HG02870 (cell line): Measurements from ENCODE around the gene DSE.

ENCODE experiments used
- ATAC-seq: cut with Tn5 transposase; IDR thresholded peaks from one replicate; pipeline ENCODE4 v1.9.1; 2021; ENCODE audit warnings: mild to moderate bottlenecking, moderate library complexity; ENCODE audit not compliant: unreplicated experiment

The DSE gene

DNA sequence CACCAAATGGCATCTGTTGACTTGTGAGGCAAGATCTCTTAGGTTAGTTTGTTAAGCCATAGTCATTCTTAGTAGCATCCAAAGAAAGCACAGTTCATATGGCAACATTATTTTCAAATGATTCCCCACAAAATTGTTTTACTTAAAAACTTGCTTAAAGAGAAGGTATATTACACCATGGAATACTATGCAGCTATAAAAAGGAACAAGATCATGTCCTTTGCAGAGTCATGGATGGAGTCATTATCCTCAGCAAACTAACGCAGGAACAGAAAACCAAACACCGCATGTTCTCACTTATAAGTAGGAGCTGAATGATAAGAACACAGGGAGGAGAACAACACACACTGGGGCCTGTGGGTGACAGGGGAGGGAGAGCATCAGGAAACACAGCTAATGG, 10.9 kb upstream of the DSE start:
- ATAC-seq, result no peak

DNA sequence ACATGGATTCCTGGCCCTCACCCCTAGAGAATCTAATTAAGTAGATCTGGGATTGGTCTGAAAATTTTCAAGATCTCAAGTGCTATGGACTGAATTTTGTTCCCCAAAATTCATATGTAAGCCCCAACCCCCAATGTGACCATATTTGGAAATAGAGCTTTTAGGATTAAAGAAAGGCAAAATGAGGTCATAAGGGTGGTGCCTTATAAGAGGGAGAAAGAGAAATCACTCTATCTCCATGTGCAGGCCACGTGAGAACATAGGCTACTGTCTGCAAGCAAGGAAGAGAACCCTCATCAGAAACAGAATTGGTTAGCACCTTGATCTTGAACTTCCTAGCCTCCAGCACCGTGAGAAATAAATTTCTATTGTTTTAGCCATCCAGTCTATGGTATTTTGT, 8.5 kb upstream of the DSE start:
- no peak for ATAC-seq

DNA sequence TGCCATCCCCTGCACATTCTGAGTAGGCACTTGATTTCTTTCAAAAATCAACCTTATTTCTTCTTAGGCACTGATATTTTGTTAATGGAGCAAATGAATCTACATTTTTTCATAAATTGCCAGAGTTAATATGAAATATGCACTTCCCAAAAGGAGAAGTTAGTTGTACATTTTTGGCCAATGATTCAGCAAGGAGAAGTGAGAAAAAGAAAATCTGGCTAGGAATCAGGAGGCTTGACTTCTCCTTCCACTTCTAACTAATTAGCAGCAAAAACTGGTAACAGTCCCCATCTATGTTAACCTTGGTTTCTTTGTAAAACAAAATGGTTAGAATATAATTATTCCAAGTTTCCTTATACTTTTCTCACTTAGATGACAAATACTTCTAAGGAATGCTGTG, 7.0 kb upstream of the DSE start:
- no peak for ATAC-seq

DNA sequence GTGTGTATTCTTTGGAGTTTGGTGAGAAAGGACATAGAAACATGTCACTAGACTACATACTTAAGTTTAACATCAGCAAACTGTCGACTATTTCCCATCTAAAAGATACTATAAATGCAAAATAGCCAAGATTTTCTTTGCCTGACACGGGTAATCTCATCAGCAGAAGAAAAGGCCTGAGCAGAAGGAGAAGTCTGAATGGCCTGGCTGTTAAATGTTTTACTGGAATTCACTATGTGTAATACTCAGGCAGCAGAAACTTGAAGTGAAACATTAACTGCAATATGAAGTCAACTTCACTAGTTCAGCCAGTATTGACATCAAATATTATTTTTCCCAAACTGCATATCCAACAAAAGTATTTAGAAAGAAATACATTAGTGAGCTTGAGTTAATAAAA, 6.4 kb upstream of the DSE start:
- no peak for ATAC-seq

DNA sequence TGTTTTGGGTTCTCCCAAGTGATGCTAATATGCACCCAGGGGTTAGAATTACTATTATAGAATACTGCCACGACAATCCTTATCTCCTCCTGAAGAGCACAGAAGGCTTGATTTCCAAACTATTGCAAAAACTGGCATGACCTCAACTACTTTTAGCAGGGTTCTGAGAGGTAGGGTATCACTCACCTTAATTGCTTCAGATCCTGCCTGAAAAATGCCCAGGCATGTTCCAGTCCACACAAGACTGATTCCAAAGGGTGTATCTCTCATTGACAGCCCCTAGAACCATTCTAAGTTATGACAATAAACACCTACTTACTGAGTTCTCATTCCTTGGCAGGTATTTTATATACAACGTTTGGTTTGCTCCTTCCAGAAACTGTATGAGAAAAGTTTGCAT, 5.0 kb upstream of the DSE start:
- no peak for ATAC-seq

DNA sequence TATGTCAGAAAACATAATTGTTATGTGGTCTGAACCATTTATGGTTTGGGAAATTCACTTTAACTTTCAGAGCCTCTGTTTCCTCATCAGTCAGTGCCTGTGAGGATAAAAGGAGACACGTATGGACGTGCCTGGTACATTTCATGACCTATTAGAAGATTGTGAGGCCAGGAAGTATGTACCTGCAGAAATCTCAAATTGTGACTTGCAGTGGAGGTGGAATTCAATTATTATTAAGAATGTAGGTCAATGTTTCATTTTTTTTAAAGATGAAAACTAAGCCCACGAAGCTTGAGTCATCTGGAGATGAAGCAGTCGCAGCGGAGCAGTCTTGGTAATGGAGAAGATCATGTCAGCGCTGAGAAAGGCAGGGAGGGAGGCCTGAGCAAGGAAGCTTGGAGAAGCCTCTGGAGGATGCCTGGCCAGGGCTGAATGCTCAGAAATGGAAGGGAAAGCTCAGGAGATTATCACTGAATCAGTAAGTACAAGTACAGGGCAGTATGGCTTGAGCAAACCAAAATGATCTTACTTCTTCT, 3.9 kb upstream of the DSE start:
- ATAC-seq, result no peak

DNA sequence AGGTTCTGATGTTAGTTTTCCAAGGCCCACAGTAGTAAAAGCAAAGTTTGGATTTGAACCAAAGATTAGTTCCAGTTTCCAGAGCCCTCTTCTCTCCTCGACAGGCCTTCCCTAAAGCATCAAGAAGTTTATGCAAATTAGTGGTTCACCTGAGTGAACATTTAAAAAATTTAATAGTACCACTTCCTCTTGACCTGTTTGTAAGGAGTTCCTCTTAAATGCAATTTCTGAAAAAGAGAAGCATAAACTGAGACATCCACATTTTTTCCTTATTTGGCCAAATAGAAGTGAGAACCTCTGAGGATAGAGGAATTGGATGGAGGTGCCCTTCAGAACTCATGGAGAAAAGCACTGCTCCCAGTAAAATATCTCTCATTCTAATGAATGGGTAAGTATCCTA, 1.2 kb upstream of the DSE start:
- ATAC-seq, result peak; percentile 37

DNA sequence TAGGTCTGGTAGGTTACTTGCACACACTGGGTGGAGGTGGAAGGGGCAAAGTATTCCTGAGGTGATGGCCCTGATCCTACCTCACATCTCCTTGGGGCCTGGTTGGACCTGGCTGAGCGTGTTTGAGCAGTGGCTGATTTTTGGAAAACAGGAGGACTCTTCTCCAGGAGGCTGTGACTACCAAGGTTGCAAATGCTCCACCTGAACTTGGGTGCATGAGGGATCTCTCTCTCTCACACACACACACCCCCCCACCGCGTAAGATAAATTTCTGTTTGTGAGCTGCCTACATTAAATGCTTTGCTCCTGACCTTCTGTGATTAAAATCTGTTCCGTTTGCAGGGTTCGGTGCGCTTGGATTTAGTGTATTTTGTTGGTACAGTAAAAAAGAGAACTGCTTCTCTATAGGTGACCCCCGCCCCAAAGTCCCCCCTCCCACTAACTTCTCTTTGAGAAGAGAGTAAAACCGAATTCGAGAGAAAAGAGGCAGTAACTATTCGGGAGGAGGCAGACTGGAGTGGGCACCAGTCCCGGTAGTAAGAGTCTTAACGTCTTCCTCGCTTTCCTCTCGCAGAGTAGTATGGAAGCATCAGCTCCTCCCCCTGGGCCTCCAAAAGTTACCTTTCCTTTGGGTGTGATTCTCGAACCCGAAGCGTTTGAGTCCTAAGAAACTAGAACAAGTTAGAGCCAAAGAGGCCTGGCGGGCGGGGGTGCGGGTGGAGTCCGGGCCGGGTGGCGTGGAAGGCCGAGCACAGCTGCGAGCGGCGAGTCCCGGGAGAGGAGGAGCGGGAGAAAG, 585 bp upstream of the DSE start:
- peak; percentile 40 for ATAC-seq

DNA sequence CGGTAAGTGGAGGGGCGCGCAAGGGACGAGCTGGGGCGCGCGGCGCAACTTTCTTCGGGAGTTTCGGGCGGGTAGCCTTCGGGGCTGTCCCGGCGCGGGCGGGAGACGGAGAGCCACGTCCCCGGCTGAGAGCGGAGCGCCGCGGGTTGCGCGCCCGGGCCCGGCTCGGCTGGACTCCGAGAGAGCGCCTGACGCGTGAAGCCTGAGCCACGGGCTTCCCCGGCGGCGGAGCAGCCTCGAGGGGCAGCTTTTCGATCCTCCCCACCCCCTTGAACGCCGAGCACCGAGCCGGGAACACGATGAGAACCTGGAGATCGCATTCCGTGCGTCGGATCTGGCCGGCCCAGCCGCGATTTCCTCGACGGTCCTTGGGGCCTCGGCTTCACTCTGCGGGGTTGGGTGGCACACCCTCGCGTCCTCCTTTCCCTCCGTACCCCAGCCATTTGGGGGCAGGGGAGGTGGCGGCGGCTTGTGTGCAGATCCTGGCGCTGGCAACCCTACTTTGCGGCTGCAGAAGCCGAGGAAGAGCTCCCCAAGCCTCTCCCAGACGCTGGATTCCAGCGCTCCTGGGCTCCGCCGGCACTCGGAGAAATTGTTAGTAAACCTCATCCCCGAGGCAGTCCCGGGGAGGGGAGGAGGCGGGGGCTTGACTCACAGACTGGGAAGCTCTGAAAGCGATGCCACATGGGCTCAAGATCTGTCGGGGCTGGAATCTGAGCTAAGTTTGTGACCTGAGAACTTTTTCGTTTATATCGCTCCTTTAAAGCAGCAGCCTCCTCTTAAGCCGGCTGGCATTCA, 572 bp downstream of the DSE start:
- ATAC-seq, result peak; percentile 48

DNA sequence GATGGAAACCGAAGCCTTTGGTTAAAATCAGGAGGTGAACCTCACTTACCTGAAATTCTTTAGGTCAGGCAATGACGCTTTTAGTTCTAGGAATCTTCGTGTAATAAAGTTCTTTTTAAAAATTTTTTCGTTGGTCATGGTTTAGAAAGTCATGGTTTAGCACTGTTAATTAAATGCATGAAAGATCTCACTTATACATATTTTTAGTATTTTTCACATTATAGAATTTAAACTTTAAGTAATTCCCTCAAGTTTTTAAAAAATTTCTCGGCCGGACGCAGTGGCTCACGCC, 1.1 kb downstream of the DSE start:
- ATAC-seq, result no peak

DNA sequence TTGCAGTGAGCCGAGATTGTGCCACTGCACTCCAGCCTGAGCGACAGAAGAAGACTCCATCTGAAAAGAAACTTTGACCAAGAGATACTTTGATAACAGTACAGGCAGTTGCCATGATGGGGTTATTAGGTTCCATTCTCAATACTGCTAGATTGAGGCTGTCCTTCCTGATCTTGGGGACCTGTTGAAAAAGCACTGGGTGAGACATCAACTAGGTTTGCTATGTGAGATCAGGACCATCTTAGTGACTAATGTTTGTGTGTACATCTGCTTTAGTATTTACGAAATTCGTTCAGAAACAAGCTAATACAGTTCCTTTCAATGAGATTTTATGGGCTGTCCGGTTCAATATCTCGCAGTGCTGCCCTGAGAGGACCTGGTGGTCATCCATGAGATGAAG, 2.6 kb downstream of the DSE start:
- no peak for ATAC-seq

DNA sequence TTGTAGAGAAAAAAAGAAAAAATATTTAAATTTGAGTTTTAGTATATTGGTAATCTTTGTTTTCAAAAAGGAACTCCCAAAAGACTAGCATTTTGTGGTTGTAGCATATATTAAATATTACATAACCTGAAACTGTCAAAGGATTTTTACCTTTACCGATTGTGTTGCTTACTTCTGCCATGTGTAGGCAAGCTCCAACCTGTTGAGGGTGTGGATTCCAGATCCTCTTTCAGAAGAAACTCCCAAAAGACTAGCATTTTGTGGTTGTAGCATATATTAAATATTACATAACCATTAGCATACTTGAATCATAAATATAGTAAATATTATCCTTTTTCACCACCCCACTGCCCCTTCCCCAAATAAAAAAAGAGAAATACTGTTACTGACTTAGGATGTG, 3.2 kb downstream of the DSE start:
- ATAC-seq, result no peak

DNA sequence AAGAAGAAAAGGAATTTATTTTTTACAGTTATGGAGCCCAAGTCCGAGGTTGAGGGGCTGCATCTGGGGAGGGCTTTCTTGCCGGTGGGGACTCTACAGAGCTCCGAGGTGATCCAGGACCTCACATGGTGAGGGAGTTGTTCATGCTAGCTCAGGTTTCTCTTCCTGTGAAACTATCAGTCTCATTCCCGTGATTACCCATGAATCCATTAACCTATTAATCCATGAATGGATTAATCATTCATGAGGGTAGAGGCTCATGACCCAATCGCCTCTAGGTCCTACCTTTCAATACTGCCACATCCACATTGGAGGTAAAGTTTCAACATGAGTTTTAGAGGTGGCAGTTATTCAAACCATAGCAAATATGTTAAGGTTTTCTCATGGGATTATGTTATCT, 3.8 kb downstream of the DSE start:
- ATAC-seq, result no peak

DNA sequence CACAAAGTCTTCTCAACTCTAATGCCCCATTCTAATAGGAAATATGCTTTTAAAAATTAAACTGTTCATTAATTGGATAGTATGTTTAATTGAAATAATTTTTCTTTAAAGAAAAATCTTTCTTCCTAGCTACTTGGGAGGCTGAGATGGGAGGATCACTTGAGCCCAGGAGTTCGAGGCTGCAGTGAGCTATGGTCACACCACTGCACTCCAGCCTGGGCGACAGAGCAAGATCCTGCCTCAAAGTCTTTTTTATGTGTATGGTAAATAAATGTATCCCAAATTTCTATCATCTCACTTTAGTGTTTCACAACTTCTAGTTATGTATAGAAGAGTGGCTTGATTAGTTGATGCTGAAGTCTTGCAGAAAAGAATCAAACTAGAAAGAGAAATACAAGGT, 4.5 kb downstream of the DSE start:
- ATAC-seq, result no peak

DNA sequence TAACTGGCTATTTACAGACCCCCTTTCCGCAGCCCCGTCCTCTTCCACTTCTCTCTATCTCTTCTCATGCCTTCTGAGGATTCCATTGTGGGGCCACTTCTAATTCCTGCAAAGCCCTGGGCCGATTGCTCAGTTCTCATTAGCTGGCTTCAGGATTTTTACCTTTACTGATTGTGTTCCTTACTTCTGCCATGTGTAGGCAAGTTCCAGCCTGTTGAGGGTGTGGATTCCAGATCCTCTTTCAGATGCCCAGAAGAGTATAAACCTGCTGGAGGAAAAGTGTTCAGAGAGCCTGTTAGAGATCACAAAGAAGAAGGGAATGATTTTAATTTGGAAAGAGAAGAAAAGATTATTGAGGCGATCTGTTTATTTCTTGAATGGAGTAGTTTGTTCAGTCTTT, 5.4 kb downstream of the DSE start:
- ATAC-seq, result no peak

DNA sequence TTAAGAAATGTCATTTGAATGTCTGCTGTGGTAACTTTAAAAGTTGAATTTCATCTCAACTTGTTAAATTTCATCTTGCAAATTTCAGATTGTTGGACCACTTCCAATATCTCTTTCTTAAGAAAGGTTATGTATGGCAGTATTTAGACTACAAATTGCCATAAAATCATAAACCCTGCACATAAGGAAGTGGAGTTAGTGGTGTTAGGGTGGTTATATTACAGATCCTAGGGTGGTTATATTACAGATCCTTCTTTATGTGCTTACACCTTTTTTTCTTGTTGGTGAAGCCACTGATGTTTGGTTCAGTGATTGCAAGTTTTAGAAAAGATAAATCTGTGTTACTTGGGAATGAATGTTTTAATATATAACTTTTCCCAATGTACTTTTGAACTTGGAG, 9.0 kb downstream of the DSE start:
- ATAC-seq, result no peak

DNA sequence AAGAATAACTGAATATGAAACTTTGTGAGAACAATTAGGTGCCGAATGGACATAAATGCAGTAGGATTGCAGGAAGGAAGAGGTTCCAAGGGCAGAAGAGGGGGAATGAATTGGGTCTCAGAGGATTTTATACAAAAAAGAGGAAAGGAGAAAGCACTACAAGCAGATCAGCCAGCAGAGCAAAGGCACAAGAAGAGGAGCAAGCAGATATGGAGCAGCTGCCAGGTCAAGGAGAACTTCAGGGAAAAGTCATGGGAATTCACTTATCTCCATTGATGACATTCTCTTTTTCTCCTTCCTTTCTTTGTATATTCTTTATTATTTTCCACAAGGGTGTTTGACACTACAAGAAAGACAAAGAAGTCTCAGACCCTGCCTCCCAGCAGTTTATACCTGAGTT, 9.6 kb downstream of the DSE start:
- ATAC-seq, result no peak

DNA sequence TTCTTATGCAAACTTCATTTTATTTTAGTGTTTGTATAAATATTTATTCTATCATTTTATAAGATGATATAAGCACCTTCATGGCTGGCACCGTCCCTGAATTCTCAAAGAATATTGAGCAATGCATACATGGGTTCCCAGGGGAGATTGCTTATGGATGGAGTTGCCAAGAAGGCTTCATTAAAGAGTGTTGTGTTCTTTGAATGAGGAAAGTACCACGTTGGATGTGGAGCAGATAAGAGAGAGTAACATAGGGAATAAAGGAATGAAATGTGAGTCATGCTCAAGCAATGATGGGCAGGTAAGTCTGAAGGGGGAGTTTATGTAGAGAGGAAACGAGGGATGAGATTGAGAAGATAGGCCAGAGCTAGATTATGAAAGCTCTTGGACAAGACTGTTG, 10.3 kb downstream of the DSE start:
- ATAC-seq, result no peak

DNA sequence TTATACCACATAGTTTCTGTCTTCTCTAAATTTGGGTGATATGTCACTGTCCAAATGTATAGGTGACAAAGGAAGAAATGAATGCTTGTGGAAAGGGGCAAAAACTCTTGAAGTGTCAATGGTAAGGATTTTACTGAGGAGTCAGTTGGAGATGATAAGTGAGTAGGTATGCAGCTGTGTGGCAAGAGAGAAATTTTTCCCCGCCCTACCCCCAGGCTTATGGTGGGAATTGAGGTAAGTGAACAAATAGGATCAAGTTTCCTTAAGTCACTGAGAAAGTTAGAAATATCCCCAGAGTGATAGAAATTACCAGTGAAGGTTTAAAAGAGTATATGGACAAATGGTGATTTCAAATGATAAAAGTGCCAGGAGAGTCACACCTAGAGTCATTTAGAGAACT, 11.8 kb downstream of the DSE start:
- ATAC-seq, result no peak

DNA sequence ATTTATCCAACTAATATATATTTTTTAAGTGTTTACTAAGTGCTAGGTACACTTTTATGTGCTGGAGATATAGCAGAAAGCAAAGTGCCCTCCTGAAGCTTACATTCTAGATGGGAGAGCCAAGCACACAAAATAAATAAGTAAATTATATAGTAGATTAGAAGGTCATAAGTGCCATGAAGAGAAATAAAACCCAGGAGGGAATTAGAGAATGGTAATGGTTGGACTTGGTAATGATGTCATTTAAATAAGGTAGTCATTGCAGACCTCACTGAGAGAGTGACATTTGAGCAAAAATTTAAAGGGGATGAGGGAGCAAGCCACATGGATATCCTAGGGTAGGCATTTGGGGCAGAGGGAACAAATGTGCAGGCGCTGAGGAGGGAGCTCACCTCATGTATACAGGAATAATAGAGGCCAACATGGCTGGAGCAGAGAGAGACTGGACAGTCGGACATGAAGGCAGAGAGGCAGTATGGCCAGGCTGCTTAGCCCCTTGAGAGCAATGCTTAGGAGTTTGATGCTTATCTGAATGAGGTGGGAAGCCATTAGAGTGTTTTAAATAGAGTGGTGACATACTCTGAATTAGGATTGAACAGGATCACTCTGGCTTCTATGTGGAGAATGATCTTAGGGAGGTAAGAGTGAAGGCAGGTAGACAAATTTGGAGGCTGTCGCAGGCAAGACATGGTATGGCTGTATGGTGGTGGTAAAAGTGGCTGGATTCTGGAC, 14.1 kb downstream of the DSE start:
- no peak for ATAC-seq

DNA sequence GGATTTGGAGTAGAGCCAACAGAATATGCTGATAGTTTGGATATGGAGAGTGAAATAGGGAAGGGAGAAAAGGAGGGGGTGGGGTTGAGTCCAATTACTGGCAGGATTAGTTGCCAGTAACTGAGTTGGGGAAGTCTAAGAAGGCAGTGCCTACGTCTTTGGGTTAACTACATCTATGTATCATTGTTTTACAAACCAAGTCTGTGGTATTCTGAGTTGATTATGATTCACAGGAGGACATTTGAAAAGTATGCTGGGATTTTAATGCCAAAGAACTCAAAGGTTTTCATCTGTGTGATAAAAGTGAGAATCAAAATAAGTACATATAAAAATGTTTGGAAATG, 14.7 kb downstream of the DSE start:
- no peak for ATAC-seq

DNA sequence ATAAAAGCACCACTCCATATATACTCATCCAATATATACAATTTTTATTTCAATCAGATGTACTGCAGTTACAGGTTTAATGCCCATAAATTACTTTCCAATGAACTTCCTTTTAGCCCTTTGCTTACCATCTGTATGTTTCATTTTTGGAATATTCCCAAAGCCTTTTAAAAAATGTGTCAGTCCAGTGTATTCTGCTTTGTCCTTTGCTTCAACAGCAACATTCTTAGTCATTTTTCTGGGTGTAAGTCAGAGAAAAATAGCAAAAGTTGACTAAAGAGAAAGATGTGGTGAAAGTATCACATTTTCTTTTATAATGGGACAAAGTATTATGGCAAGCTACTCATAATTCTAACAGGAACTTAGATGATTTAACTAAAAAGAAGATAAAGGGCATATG, 15.2 kb downstream of the DSE start:
- ATAC-seq, result no peak
